Middle frontal gyrus (tissue), 1 donor: ENCODE measurements around the gene MYOZ1.
"Not testable (repeated sequence)": the region's sequence is repeated elsewhere in the genome, so short reads cannot be mapped to it uniquely, and the experiment has no call there.

Experiments
- DNase-seq: peaks from one replicate; pipeline ENCODE4 v3.0.0-alpha.2; 2015; ENCODE audit warnings: low spot score; ENCODE audit errors: extremely low spot score

The MYOZ1 gene

GRCh38 chr10:73647875-73648651 is 6.8 kb upstream of the MYOZ1 start:
- DNase-seq = no peak

DNA sequence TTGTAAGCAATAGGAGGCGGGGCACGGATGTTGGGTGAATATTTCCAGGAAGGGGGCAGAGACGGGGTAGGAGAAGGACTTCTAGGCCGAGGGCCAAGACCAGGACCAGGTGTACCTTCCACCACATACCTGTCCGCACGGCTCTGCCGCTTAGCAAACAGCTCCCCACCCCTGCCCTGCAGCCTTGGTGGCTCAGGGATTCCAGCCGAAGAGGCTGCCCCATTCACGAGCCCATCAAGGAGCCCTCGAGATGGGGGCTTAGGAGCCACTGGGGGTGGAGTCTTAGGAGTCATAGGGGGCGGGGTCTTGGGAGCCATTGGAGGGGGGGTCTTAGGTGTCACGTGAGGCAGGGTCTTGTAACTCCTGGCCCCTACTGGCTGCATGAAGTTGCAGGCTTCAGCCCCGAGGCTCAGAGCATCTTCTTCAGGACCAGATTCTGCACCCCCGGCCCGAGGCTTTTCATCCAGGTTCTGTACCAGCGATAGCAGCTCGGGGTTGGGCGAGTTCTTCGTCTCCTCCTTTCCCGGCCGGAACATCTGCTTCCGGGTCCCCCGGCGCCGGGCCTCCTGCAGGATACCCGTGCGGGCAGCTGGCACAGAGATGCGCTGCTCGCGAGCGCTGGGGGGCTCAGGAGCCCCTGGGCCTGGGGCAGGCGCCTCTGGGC is 6.1 kb upstream of the MYOZ1 start:
- peak; percentile 3 for DNase-seq

DNA sequence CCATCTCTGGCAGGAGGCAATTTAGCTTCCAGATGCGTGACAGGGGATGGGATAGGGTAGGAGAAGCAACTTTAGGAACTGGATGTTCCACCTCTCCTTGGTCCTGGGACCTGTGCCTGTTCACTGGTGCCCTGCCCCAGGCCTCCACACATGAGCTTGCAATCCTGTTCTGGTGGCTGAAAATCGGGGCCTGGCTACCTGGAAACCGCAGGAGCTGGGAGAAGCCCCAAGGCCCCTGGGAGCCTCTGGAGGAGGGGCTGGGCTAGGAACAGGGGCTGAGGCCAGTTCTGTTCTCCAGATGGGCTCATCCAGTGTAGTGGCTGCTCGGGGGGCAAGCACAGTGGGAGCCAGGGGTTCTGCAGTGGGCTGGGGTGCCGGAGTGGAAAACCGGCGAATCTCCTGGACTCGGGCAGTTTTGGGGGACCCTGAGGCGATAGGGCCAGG is 5.3 kb upstream of the MYOZ1 start:
- no peak for DNase-seq

DNA sequence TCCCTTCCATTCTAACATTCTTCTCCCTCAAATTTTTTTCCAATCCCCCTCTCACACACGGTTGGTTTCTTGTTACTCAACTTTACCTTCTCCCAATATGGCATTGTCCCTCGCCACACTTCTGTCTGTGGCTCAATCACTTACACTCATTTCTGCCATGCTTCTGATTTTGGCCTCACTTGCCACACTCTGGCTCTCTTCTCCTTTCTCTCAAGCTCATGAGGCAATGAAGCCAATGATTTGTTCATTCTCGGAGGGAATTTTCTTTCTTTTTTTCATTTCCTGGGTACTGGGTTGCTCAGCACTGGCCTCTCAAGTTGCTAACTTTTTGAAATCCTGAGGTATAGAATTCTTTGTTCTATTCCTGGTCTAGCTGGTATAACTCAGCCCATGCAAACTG is 4.0 kb upstream of the MYOZ1 start:
- DNase-seq = no peak

GRCh38 chr10:73644767-73645166 is 3.5 kb upstream of the MYOZ1 start:
- no peak for DNase-seq

- DNase-seq = peak; percentile 58
These were observed 2.9 kb upstream of the MYOZ1 start for GRCh38 chr10:73644015-73644743.

GRCh38 chr10:73643362-73643761 is 2.1 kb upstream of the MYOZ1 start:
- DNase-seq = no peak

- DNase-seq = no peak
These were observed 2.0 kb downstream of the MYOZ1 start for GRCh38 chr10:73639286-73639685.

DNA sequence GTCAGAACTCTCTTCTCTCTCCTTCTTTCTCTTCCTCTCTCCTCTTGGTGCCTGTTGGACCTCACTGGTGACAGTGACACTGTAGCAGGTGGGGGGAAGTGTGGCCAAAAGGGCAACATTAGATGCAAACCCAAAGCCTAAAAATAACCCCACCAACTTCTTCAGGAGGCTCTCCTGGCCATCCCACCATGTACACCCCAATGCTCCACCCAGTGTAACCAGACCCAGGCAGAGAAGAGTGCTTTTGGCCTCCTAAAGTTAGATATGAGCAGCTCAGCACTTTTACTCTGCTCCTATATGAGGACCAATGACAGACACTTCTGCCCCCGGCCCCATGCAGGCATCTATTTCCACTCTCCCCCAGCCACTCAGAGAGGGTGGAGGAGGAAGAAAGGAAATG is 5.5 kb downstream of the MYOZ1 start:
- DNase-seq = no peak

- DNase-seq = no peak
These were observed 6.9 kb downstream of the MYOZ1 start for GRCh38 chr10:73634421-73634820.

DNA sequence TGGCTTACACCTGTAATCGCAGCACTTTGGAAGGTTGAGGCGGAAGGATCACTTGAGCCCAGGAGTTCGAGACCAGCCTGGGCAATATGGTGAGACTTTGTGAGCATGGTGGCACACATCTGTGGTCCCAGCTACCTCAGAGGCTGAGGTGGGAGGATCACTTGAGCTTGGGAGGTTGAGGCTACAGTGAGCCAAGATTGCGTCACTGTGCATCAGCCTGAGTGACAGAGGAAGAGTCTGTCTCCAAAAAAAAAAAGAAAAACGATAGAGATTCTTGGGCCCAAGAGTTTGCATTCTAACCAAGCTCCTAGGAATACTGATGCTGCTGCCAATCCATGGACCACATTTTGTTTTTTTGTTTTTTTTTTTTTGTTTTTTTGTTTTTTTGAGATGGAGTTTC is 12.1 kb downstream of the MYOZ1 start:
- no peak for DNase-seq

- no peak for DNase-seq
These were observed 12.9 kb downstream of the MYOZ1 start for GRCh38 chr10:73628405-73628804.

DNA sequence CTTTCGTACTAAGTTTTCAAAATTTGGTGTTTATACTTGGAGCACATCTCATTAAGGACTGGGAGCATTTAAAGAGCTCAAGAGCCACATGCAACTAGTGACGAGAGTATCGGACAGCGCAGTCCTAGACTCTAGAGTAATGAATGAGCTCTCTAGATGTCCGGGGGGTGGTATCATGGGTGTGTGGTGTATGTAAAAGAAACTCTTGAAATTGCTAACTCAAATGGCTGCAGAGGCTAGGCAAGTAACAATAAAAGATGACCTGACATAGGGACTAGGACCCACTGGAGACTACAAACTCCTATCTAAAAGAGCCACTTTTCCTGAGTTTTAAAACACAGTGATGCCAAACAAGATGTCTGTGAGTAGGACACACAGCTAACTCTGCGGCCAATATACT is 14.0 kb downstream of the MYOZ1 start:
- no peak for DNase-seq

GRCh38 chr10:73625884-73626752 is 15.2 kb downstream of the MYOZ1 start:
- peak; percentile 91 for DNase-seq

DNA sequence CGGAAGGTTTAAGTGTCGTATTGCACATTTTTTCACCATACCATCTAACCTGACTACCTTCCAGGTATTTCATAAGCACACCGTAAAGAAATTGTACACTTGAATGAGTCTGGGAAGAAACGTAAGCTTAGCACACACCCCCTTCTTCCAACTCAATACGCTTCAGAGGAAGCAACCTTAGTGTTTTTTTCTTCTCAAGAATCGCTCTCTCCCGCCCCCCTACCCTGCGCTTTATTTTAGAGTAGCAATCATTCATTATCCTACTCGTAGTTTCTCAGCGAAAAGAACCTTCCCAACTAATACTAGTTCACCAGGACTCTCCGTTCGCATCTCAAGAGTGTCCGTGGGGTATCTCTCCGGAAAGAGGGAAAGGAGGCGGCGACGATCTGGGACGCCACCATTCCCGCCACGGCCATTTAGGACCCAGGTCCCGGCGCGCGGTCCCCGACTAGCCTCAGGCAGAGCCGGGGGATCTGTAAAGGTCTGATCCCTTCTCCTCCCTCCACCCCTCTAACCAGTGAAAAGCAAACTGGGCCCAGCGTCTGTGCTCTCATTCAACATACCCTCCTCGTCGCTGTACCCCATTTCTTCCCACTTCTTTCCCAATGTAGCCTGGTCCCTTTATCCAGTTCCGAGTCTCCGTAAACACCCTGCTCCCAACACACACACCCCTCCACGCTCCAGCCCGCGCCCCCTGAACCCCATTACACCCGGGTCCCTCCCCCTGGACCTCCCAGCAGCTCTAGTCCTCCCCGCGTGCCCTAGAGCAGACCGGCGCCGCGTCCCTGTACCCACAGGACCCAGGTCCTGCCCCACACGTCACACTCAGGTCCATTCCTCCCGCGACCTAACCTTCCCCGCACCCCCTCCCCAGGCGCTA is 16.0 kb downstream of the MYOZ1 start:
- DNase-seq = no peak

DNA sequence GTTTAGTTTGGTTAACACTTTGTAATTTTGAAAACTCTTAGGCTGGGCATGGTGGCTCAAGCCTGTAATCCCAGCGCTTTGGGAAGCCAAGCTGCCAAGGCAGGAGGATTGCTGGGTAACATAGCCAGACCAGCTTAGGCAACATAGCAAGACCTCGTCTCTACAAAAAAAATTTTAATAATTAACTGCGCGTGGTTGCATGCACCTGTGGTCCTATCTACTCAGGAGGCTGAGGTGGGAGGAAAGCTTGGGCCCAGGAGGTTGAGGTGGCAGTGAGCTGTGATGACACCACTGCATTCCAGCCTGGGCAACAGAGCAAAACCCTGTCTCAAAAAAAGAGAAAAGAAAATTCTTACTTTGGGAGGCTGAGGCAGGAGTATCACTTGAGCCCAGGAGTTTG is 18.2 kb downstream of the MYOZ1 start:
- DNase-seq = no peak

GRCh38 chr10:73620974-73621373 is 20.3 kb downstream of the MYOZ1 start:
- not testable (repeated sequence) for DNase-seq

- not testable (repeated sequence) for DNase-seq
These were observed 24.1 kb downstream of the MYOZ1 start for GRCh38 chr10:73617143-73617542.

DNA sequence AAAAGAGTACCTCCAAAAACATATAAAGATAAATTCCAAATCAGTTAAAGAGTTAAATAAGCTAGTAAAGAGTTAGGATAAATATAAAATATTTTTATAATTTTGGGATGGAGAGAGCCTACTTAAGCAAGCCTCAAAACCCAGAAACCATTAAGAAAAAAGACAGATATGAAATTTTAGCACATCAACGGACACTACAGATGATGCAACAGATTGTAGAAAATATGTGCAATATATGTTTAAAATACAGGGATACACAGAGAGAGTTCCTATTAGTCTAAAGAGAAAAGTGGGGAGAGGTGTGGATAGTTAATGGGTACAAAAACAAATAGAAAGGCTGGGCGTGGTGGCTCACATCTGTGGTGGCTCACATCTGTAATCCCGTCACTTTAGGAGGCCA is 26.6 kb downstream of the MYOZ1 start:
- no peak for DNase-seq

DNA sequence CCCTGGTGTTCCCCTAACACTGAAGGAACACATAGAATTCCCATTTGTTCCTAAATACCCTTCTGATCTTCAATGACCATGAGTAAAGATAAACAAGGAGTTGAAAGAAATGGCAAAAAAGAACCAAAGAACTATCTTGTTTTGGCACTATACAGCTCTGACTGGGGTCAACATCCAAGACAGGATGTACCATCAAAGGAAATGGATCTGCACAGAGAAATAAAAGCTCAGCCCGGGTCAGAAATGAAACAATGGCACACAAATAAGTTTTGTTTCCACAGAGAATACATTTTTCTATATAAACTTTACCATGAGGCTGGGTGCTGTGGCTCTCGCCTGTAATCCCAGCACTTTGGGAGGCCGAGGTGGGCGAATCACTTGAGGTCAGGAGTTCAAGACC is 32.2 kb downstream of the MYOZ1 start:
- DNase-seq = no peak
